HCT116 (cell line): ENCODE results near the gene CFL1.

Experiments used
- ELF1 ChIP-seq: IDR thresholded peaks from 2 replicates; pipeline ENCODE4 v1.6.1; 2012; ENCODE audit warnings: low read depth, borderline replicate concordance
- EZH2 ChIP-seq: fragments of 200-600 bp; sonication (generic); IDR thresholded peaks from 2 replicates; pipeline ENCODE4 v1.6.1; 2017; ENCODE audit warnings: antibody characterized with exemption, mixed run types
- EZH2phosphoT487 ChIP-seq: fragments of 200-600 bp; IDR thresholded peaks from 2 replicates; pipeline ENCODE4 v1.6.1; 2018; ENCODE audit warnings: antibody characterized with exemption, borderline replicate concordance
- JUND ChIP-seq: IDR thresholded peaks from 2 replicates; pipeline ENCODE4 v1.6.1; 2012
- REST ChIP-seq: IDR thresholded peaks from 2 replicates; pipeline ENCODE4 v1.6.1; 2012; ENCODE audit warnings: low read depth
- TF ChIP-seq, protein P1 (sequence below), 3 experiments: fragments of 200-600 bp in 1 of 3; sonication (generic) in 1 of 3; IDR thresholded peaks in 2 of 3; conservative IDR thresholded peaks in 1 of 3; 2 replicates each; pipeline ENCODE4 v1.5.1; 2012 to 2017; ENCODE audit warnings: low read depth in 2 of 3, low read length in 2 of 3, antibody characterized with exemption in 1 of 3, borderline replicate concordance in 1 of 3, control low read depth in 1 of 3, mild to moderate bottlenecking in 1 of 3, mixed read lengths in 1 of 3, mixed run types in 1 of 3, moderate library complexity in 1 of 3; ENCODE audit not compliant: insufficient read depth in 1 of 3

DNA sequence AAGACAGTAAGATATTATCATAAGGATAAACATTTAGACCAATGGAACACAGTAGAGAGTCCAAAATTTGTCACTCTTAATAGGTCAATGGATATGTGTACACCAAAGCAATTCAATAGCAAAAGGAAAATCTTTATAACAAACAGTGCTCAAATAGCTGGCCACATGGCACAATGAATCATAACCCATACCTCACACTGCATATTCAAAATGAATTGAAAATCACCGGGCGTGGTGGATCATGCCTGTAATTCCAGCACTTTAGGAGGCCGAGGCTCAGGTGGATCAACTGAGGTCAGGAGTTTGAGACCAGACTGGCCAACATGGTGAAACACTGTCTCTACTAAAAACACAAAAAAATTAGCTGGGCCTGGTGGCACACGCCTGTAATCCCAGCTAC, 15.8 kb downstream of the CFL1 start:
- TF ChIP-seq REST (no peak), JUND (no peak), EZH2 (no peak), ELF1 (no peak), EZH2phosphoT487 (no peak)
- TF ChIP-seq, protein P1, sequence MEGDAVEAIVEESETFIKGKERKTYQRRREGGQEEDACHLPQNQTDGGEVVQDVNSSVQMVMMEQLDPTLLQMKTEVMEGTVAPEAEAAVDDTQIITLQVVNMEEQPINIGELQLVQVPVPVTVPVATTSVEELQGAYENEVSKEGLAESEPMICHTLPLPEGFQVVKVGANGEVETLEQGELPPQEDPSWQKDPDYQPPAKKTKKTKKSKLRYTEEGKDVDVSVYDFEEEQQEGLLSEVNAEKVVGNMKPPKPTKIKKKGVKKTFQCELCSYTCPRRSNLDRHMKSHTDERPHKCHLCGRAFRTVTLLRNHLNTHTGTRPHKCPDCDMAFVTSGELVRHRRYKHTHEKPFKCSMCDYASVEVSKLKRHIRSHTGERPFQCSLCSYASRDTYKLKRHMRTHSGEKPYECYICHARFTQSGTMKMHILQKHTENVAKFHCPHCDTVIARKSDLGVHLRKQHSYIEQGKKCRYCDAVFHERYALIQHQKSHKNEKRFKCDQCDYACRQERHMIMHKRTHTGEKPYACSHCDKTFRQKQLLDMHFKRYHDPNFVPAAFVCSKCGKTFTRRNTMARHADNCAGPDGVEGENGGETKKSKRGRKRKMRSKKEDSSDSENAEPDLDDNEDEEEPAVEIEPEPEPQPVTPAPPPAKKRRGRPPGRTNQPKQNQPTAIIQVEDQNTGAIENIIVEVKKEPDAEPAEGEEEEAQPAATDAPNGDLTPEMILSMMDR (IDR thresholded peaks at IDR 0.05 in 2 of 3, conservative IDR thresholded peaks at IDR 0.05 in 1 of 3; ENCODE audit: borderline replicate concordance in 1 of 3, insufficient read depth in 1 of 3, low read depth in 2 of 3, low read length in 2 of 3) = no peak
